K562 (cell line): ENCODE results near the gene SDC1. TPM values are rescaled to one million over a fixed set of nuclear protein-coding genes. Genes with fewer than 3 reads are reported as not detected.

Experiments
- CCNT2 ChIP-seq: IDR thresholded peaks from 2 replicates; pipeline ENCODE4 v1.6.1; 2011; ENCODE audit warnings: borderline replicate concordance, low read depth, mild to moderate bottlenecking, moderate library complexity, mixed read lengths, low read length; ENCODE audit not compliant: insufficient read length; ENCODE audit errors: extremely low read depth
- HDAC8 ChIP-seq: fragments of 450-650 bp; IDR thresholded peaks from 2 replicates; pipeline ENCODE4 v1.6.1; 2016; ENCODE audit warnings: mild to moderate bottlenecking, missing genetic modification characterization, moderate library complexity, missing compliant biosample characterization
- PCBP1 ChIP-seq: fragments of 200-400 bp; formaldehyde crosslinking; IDR thresholded peaks from 2 replicates; pipeline ENCODE4 v1.6.1; 2018; ENCODE audit warnings: mild to moderate bottlenecking, low read depth, low read length; ENCODE audit not compliant: poor library complexity, severe bottlenecking
- PHF8 ChIP-seq: fragments of 200-600 bp; sonication (generic); IDR thresholded peaks from 2 replicates; pipeline ENCODE4 v1.6.1; 2012; ENCODE audit warnings: mixed run types, mild to moderate bottlenecking, inconsistent platforms, low read length, moderate library complexity, borderline replicate concordance
- polyA plus RNA-seq, 8 experiments: library from polyadenylated mRNA; depleted of rRNA in 4 of 8; stranded (reverse) in 5 of 8; unstranded in 3 of 8; fragments of >200 nt; fragmentation: Nextera tagmentation in 2 of 8; fragmentation: Illumina TruSeq in 1 of 8; extraction: Ambion mirVana in 2 of 8; extraction: Trizol in 1 of 8; gene quantifications; 2 replicates each; pipeline versions ENCODE4 v1.2.1 to v1.2.3, GENCODE V29; 2011 to 2014; ENCODE audit warnings: inconsistent platforms in 1 of 8, missing spikeins in 1 of 8
- total RNA-seq, 7 experiments: library from RNA; depleted of rRNA in 6 of 7; stranded (reverse); fragments of >200 nt in 6 of 7; fragmentation: Illumina TruSeq in 2 of 7; extraction: Trizol in 2 of 7; gene quantifications; 2 replicates each; pipeline versions ENCODE4 v1.2.1 to v1.2.3, GENCODE V29; 2011 to 2021; ENCODE audit warnings: low replicate concordance in 1 of 7
- TF ChIP-seq, protein P1 (sequence below): sonication (generic); formaldehyde crosslinking; IDR thresholded peaks from 2 replicates; pipeline ENCODE4 v1.9.0; 2022; ENCODE audit warnings: mild to moderate bottlenecking, missing genetic modification reagents
- TF ChIP-seq, protein P2 (sequence below), 2 experiments: IDR thresholded peaks; 2 replicates each; pipeline ENCODE4 v1.6.1; 2012; ENCODE audit warnings: improper control_type of control experiment in 2 of 2, low read depth in 2 of 2, low read length in 2 of 2, borderline replicate concordance in 1 of 2
- TF ChIP-seq, protein P3 (sequence below), 3 experiments: fragments of 200-800 bp in 1 of 3; sonication (Bioruptor generic) in 1 of 3; sonication (generic) in 1 of 3; formaldehyde crosslinking in 1 of 3; IDR thresholded peaks; 2 replicates each; pipeline versions ENCODE4 v1.6.1 to v1.8.0; 2016 to 2022; ENCODE audit warnings: mild to moderate bottlenecking in 2 of 3, missing compliant biosample characterization in 2 of 3, missing genetic modification characterization in 2 of 3, missing genetic modification reagents in 1 of 3
- TF ChIP-seq, protein P4 (sequence below): fragments of 450-650 bp; IDR thresholded peaks from 2 replicates; pipeline ENCODE4 v1.7.0; 2016; ENCODE audit warnings: borderline replicate concordance

Gene SDC1
- total and polyA plus RNA-seq, 9 of the 15 experiments (the other 6 are each of a cell fraction or from before 2014, with no cell fraction given), result 0.06 to 2.7 (median 0.49) TPM

DNA sequence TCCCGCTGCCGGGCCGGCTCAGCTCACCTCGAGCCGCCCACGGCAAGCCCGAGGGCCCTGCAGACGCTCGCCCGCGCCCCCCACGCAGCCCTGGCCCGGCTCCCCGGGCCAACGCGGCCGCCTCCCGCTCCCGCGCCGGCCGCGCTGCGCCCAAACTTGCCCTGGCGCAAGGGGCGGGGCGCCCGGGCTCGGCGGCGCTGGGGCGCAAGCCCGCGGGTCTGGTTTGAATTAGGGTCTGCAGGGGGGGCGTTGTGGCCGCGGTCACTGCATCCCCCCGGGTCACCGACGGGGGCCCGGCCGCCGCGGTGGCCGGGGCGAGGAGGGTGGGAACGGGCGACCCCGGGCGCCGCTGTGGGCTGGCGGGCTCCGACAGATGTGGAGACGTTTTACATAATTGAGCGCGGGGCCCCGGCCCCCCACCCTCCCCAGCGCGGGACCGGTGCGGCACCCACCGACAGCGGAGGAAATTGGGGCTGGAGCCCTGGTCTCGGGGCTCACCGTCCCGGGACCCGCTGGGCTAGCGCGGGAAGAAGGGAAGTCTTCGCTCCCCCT is 690 bp downstream of the SDC1 start (continued):
- TF ChIP-seq, protein P1, sequence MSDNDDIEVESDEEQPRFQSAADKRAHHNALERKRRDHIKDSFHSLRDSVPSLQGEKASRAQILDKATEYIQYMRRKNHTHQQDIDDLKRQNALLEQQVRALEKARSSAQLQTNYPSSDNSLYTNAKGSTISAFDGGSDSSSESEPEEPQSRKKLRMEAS, result 0 out of 2 replicates have a peak, but pooled peaks have one; percentile 32
- TF ChIP-seq HDAC8 (tag), result no peak
- TF ChIP-seq PHF8, result peak; percentile 51; the same call in 1 of the 2 replicates
- TF ChIP-seq, protein P2, sequence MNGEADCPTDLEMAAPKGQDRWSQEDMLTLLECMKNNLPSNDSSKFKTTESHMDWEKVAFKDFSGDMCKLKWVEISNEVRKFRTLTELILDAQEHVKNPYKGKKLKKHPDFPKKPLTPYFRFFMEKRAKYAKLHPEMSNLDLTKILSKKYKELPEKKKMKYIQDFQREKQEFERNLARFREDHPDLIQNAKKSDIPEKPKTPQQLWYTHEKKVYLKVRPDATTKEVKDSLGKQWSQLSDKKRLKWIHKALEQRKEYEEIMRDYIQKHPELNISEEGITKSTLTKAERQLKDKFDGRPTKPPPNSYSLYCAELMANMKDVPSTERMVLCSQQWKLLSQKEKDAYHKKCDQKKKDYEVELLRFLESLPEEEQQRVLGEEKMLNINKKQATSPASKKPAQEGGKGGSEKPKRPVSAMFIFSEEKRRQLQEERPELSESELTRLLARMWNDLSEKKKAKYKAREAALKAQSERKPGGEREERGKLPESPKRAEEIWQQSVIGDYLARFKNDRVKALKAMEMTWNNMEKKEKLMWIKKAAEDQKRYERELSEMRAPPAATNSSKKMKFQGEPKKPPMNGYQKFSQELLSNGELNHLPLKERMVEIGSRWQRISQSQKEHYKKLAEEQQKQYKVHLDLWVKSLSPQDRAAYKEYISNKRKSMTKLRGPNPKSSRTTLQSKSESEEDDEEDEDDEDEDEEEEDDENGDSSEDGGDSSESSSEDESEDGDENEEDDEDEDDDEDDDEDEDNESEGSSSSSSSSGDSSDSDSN (IDR thresholded peaks at IDR 0.05; ENCODE audit: borderline replicate concordance in 1 of 2, low read depth in 2 of 2, low read length in 2 of 2), result 0 out of 4 replicates have a peak, but pooled peaks of 1 of the 2 experiments have one; percentile 3
- TF ChIP-seq CCNT2, result no peak
- peak; percentile 50 for TF ChIP-seq PCBP1
- TF ChIP-seq, protein P3, sequence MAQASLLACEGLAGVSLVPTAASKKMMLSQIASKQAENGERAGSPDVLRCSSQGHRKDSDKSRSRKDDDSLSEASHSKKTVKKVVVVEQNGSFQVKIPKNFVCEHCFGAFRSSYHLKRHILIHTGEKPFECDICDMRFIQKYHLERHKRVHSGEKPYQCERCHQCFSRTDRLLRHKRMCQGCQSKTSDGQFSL (CRISPR knock-in tag; IDR thresholded peaks at IDR 0.05), result peak; percentile 42; the same call in 1 of the 2 replicates
- TF ChIP-seq, protein P3 (tag; IDR thresholded peaks at IDR 0.05), result no peak
- TF ChIP-seq, protein P4, sequence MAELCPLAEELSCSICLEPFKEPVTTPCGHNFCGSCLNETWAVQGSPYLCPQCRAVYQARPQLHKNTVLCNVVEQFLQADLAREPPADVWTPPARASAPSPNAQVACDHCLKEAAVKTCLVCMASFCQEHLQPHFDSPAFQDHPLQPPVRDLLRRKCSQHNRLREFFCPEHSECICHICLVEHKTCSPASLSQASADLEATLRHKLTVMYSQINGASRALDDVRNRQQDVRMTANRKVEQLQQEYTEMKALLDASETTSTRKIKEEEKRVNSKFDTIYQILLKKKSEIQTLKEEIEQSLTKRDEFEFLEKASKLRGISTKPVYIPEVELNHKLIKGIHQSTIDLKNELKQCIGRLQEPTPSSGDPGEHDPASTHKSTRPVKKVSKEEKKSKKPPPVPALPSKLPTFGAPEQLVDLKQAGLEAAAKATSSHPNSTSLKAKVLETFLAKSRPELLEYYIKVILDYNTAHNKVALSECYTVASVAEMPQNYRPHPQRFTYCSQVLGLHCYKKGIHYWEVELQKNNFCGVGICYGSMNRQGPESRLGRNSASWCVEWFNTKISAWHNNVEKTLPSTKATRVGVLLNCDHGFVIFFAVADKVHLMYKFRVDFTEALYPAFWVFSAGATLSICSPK, result no peak
- TF ChIP-seq, all 486 proteins: peak for 6
